ENCODE results near the gene UBE2Q2.
"Not testable (repeated sequence)": the region's sequence is repeated elsewhere in the genome, so short reads cannot be mapped to it uniquely, and the experiment has no call there.

The UBE2Q2 gene

GRCh38 chr15:75866916-75867315 lies 23.7 kb downstream of the UBE2Q2 start:
- no peak for DNase-seq (ENCODE audit: extremely low spot score)
- CTCF ChIA-PET: interaction anchor here (0.8 to 1.4 kb wide), 4 partner anchors 13 to 64 kb away, joined by 3 to 4 read pairs (median 4); no protein-coding TSS in a partner anchor
- TF ChIP-seq, protein P1, sequence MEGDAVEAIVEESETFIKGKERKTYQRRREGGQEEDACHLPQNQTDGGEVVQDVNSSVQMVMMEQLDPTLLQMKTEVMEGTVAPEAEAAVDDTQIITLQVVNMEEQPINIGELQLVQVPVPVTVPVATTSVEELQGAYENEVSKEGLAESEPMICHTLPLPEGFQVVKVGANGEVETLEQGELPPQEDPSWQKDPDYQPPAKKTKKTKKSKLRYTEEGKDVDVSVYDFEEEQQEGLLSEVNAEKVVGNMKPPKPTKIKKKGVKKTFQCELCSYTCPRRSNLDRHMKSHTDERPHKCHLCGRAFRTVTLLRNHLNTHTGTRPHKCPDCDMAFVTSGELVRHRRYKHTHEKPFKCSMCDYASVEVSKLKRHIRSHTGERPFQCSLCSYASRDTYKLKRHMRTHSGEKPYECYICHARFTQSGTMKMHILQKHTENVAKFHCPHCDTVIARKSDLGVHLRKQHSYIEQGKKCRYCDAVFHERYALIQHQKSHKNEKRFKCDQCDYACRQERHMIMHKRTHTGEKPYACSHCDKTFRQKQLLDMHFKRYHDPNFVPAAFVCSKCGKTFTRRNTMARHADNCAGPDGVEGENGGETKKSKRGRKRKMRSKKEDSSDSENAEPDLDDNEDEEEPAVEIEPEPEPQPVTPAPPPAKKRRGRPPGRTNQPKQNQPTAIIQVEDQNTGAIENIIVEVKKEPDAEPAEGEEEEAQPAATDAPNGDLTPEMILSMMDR (IDR thresholded peaks at IDR 0.05; ENCODE audit: control extremely low read depth, extremely low read depth, low read depth, missing control alignments): no peak
- POLR2A ChIA-PET: no interaction called here

DNA sequence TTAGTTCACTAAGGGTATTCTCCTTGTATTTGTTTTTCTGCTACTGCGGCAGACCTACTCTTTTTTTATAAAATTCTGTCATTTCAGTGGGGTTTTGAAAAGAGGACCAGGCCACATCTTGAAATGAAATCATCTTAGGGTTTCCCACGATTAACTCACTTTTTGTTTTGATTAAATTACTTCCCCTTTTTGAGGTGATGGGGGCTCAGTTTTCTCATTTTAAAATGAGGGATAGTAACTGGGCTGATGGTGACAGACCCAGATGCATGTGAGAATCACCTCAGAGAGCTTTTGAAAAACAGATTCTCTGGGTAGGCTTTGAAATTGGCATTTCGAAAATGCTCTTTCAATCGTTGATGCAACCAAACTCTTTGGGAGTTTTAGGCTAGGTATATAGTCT lies 24.2 kb downstream of the UBE2Q2 start:
- ChIA-PET POLR2A (no interaction called here), CTCF (interaction anchor here (0.9 to 1.4 kb wide), 3 partner anchors 10 to 20 kb away, joined by 3 to 4 read pairs (median 3); no protein-coding TSS in a partner anchor)
- TF ChIP-seq, protein P1 (IDR thresholded peaks at IDR 0.05; ENCODE audit: control extremely low read depth, extremely low read depth, low read depth, missing control alignments): no peak
- DNase-seq (ENCODE audit: extremely low spot score): no peak

DNA sequence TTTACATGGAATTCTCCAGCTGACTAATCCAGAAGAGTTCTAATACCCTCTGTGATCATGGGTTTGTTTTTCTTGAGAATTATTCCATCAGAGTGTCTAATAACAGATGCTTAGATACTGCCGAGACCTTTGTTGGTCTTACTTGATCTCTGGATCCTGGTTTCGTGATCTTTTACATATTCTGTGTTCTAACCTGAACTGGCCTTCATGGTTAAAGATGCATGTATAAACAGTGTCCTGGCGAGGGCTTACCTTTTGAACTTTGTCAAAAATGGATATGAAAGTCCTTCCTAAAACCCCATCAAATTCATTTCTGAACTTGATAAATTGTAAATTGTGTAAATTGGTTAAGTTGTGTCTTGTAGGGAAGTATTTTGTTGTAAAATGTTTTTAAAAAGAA lies 24.8 kb downstream of the UBE2Q2 start:
- CTCF ChIA-PET: interaction anchor here (0.9 to 1.1 kb wide), 2 partner anchors 9 to 14 kb away, joined by 3 read pairs; no protein-coding TSS in a partner anchor
- TF ChIP-seq, protein P1 (IDR thresholded peaks at IDR 0.05; ENCODE audit: control extremely low read depth, extremely low read depth, low read depth, missing control alignments): no peak
- POLR2A ChIA-PET: no interaction called here
- DNase-seq (ENCODE audit: extremely low spot score): no peak

- POLR2A ChIA-PET: no interaction called here
- CTCF ChIA-PET: interaction anchor here (0.9 to 1.2 kb wide), 2 partner anchors 8 to 15 kb away, joined by 3 read pairs; no protein-coding TSS in a partner anchor
- DNase-seq (ENCODE audit: extremely low spot score): no peak
- TF ChIP-seq, protein P1 (IDR thresholded peaks at IDR 0.05; ENCODE audit: control extremely low read depth, extremely low read depth, low read depth, missing control alignments): no peak
Observed at GRCh38 chr15:75869446-75869845, 26.2 kb downstream of the UBE2Q2 start.

DNA sequence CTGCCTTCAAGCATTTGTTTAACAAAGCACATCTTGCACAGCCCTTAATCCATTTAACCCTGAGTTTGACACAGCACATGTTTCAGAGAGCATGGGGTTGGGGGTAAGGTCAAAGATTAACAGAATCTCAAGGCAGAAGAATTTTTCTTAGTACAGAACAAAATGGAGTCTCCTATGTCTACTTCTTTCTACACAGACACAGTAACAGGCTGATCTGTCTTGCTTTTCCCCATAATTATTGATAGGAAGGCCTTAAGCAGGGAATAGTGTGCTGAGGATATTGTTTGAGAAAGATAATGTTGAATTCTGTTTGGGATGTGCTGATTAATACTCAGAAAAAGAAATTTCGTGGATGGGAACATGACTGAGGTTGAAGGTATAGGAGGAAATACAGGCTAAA lies 28.3 kb downstream of the UBE2Q2 start:
- CTCF ChIA-PET; DNase-seq (ENCODE audit: extremely low spot score); POLR2A ChIA-PET: not testable (repeated sequence)

GRCh38 chr15:75872403-75872990 lies 29.2 kb downstream of the UBE2Q2 start:
- TF ChIP-seq, protein P1 (IDR thresholded peaks at IDR 0.05; ENCODE audit: control extremely low read depth, extremely low read depth, low read depth, missing control alignments): no peak
- ChIA-PET POLR2A (no interaction called here), CTCF (no interaction called here)
- DNase-seq (ENCODE audit: extremely low spot score): no peak

DNA sequence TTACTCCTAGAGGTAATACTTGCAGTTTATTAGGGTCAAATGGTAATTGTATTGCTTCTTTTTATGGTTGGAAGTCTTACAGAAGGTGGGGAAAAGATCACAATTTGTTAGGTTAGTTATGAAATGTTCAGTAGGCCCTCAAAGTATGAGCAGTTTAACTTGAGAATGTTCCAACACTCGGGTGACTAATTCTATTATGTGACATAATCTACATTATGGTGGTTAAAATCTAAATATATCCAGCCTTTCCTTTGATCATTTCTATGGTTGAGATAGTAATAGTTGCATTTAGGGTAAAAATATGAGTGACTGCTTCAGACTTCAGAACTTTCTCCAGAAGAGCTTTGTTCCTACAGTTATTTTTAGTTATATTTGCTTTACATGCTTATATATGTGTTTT lies 40.8 kb downstream of the UBE2Q2 start:
- POLR2A ChIA-PET: no interaction called here
- TF ChIP-seq, protein P1 (IDR thresholded peaks at IDR 0.05; ENCODE audit: control extremely low read depth, extremely low read depth, low read depth, missing control alignments): no peak
- no peak for DNase-seq (ENCODE audit: extremely low spot score)
- CTCF ChIA-PET: interaction anchor here (1.0 to 1.3 kb wide), 2 partner anchors 14 kb away, joined by 3 to 4 read pairs; no protein-coding TSS in a partner anchor
